Keratinocyte (primary cell): ENCODE measurements around the gene PARD3. TPM values are rescaled to one million over a fixed set of nuclear protein-coding genes. Genes with fewer than 3 reads are reported as not detected.

ENCODE experiments used
- DNase-seq: peaks from one replicate; pipeline ENCODE4 v3.0.0-alpha.2; 2011; ENCODE audit warnings: low read depth, missing footprints, low spot score
- FAIRE-seq: peaks from 2 replicates; lab custom pipeline; 2011; peaks lifted over from hg19 to GRCh38; lab: Jason Lieb, UNC
- H2AFZ ChIP-seq: 2 replicates; pipeline ENCODE4 v1.6.0; 2012; ENCODE audit warnings: low read length, control low read depth, inconsistent platforms; ENCODE audit not compliant: control insufficient read depth
- H3K27ac ChIP-seq: 2 replicates; pipeline ENCODE4 v1.5.1; 2011; ENCODE audit warnings: low read length; ENCODE audit not compliant: control insufficient read depth, insufficient read depth
- H3K27me3 ChIP-seq: 3 replicates; pipeline ENCODE4 v1.6.0; 2011; ENCODE audit warnings: low read length; ENCODE audit not compliant: control insufficient read depth, insufficient read depth; ENCODE audit errors: extremely low read depth
- H3K36me3 ChIP-seq, 2 experiments: 2 replicates in 1 of 2; 3 replicates in 1 of 2; pipeline ENCODE4 v1.5.1; 2011; ENCODE audit warnings: low read length in 2 of 2, mild to moderate bottlenecking in 1 of 2; ENCODE audit not compliant: control insufficient read depth in 2 of 2, insufficient read depth in 2 of 2; ENCODE audit errors: extremely low read depth in 1 of 2
- H3K4me1 ChIP-seq: 3 replicates; pipeline ENCODE4 v1.5.1; 2011; ENCODE audit warnings: low read length; ENCODE audit not compliant: control insufficient read depth, insufficient read depth; ENCODE audit errors: extremely low read depth
- H3K4me2 ChIP-seq: 3 replicates; pipeline ENCODE4 v1.6.0; 2011; ENCODE audit warnings: low read depth, low read length; ENCODE audit not compliant: control insufficient read depth, insufficient read depth; ENCODE audit errors: extremely low read depth
- H3K4me3 ChIP-seq, 3 experiments: fragments of 200-600 bp in 1 of 3; sonication (generic) in 1 of 3; 2 replicates in 2 of 3; 3 replicates in 1 of 3; pipeline ENCODE4 v1.5.1; 2011 to 2016; ENCODE audit warnings: low read length in 3 of 3, mild to moderate bottlenecking in 3 of 3, control low read depth in 2 of 3, inconsistent platforms in 1 of 3, low read depth in 1 of 3, mixed read lengths in 1 of 3, mixed run types in 1 of 3, moderate library complexity in 1 of 3; ENCODE audit not compliant: control insufficient read depth in 2 of 3, insufficient read depth in 2 of 3; ENCODE audit errors: extremely low read depth in 1 of 3
- H3K79me2 ChIP-seq: 2 replicates; pipeline ENCODE4 v1.6.0; 2012; ENCODE audit warnings: low read length; ENCODE audit not compliant: control insufficient read depth, insufficient read depth
- H3K9ac ChIP-seq: 3 replicates; pipeline ENCODE4 v1.6.0; 2011; ENCODE audit warnings: low read length; ENCODE audit not compliant: control insufficient read depth, insufficient read depth; ENCODE audit errors: extremely low read depth
- H3K9me1 ChIP-seq: 3 replicates; pipeline ENCODE4 v1.6.0; 2011; ENCODE audit warnings: low read length; ENCODE audit not compliant: control insufficient read depth, insufficient read depth; ENCODE audit errors: extremely low read depth
- H3K9me3 ChIP-seq: 2 replicates; pipeline ENCODE4 v1.5.1; 2012; ENCODE audit warnings: low read depth, low read length; ENCODE audit not compliant: control insufficient read depth
- H4K20me1 ChIP-seq: 3 replicates; pipeline ENCODE4 v1.6.0; 2011; ENCODE audit warnings: low read length; ENCODE audit not compliant: control insufficient read depth, insufficient read depth; ENCODE audit errors: extremely low read depth
- EZH2 ChIP-seq: IDR thresholded peaks from one replicate; pipeline ENCODE4 v1.6.1; 2012; ENCODE audit warnings: inconsistent platforms, mild to moderate bottlenecking, low read length, moderate library complexity
- dilution Hi-C: fragments of 300-500 bp; cut with MboI; formaldehyde crosslinking; loops from one replicate; pipeline ENCODE4 v1.7.0; 2020; ENCODE audit warnings: low sequenced_read_pairs; ENCODE audit not compliant: extremely low pct_ligation_motif_present
- polyA plus RNA-seq, 5 experiments: library from polyadenylated mRNA; depleted of rRNA in 3 of 5; stranded (reverse) in 3 of 5; stranded (forward) in 1 of 5; unstranded in 1 of 5; fragments of >200 nt; gene quantifications; 1 replicate in 1 of 5; 2 replicates in 3 of 5; 3 replicates in 1 of 5; pipeline versions ENCODE4 v1.2.1 to v1.2.3, GENCODE V29; 2011 to 2012; ENCODE audit warnings: missing spikeins in 2 of 5, low read depth in 1 of 5, low replicate concordance in 1 of 5
- TF ChIP-seq, protein P1 (sequence below), 3 experiments: IDR thresholded peaks in 1 of 3; conservative IDR thresholded peaks in 1 of 3; optimal IDR thresholded peaks in 1 of 3; 2 replicates in 2 of 3; 3 replicates in 1 of 3; pipeline versions ENCODE3 to v1.5.1; 2011; ENCODE audit warnings: low read length in 3 of 3, mild to moderate bottlenecking in 3 of 3, moderate library complexity in 2 of 3, control low read depth in 1 of 3, inconsistent platforms in 1 of 3; ENCODE audit not compliant: insufficient read depth in 2 of 3; ENCODE audit errors: extremely low read depth in 1 of 3

Gene PARD3
- polyA plus RNA-seq, 1 donor (not counting 4 experiments of a cell fraction or from before 2014, with no cell fraction given), result 46.4 TPM

- dilution Hi-C loops, result no loop called here
These were observed 99.4 kb downstream of the PARD3 start for GRCh38 chr10:34715511-34716187.

DNA sequence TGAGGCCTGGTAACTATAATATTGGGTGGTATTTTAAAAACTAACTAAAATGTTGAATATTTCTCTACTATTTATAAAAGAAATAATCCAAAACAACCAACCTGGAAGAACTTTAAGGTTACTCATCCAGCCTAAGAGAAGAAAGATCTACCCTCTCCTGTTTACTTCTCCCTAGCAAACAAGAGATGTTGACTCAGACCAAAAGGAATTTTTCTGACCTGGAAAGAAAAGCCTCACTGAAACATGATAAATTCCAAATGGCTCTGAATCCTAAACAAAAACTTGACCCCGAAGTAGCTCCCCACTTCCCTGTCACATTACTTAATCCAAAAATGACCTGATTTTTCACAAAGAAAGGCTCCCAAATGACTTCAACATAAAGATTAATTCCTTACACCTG lies 101.2 kb downstream of the PARD3 start:
- Histone ChIP-seq H3K4me1 (peaks cover 31% of the 10 kb centered on the region), H3K9me1 (peaks cover 7% of the 10 kb centered on the region), H3K27ac (peak overlapping the region; percentile 25), H4K20me1 (no peaks in the 10 kb centered on the region), H3K36me3 (no peaks in the 10 kb centered on the region), H3K9ac (no peak overlapping the region), H3K79me2 (peaks cover 69% of the 10 kb centered on the region), H3K4me3 (no peak overlapping the region), H3K4me2 (peak overlapping the region; percentile 24), H3K27me3 (no peaks in the 10 kb centered on the region), H3K9me3 (no peaks in the 10 kb centered on the region), H2AFZ (no peak overlapping the region)
- TF ChIP-seq, protein P1, sequence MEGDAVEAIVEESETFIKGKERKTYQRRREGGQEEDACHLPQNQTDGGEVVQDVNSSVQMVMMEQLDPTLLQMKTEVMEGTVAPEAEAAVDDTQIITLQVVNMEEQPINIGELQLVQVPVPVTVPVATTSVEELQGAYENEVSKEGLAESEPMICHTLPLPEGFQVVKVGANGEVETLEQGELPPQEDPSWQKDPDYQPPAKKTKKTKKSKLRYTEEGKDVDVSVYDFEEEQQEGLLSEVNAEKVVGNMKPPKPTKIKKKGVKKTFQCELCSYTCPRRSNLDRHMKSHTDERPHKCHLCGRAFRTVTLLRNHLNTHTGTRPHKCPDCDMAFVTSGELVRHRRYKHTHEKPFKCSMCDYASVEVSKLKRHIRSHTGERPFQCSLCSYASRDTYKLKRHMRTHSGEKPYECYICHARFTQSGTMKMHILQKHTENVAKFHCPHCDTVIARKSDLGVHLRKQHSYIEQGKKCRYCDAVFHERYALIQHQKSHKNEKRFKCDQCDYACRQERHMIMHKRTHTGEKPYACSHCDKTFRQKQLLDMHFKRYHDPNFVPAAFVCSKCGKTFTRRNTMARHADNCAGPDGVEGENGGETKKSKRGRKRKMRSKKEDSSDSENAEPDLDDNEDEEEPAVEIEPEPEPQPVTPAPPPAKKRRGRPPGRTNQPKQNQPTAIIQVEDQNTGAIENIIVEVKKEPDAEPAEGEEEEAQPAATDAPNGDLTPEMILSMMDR (optimal IDR thresholded peaks at IDR 0.05 in 1 of 3, IDR thresholded peaks at IDR 0.05 in 1 of 3, conservative IDR thresholded peaks at IDR 0.05 in 1 of 3; ENCODE audit: extremely low read depth in 1 of 3, insufficient read depth in 2 of 3, low read length in 3 of 3), result no peak
- no peak for TF ChIP-seq EZH2
- DNase-seq (no peak), FAIRE-seq (peak; percentile 23)
- dilution Hi-C loops, result no loop called here

More at GRCh38 chr10:34715511-34716187, 99.4 kb downstream of the PARD3 start:
- Histone ChIP-seq H3K4me1 (peaks cover 44% of the 10 kb centered on the region), H3K79me2 (peaks cover 67% of the 10 kb centered on the region), H3K36me3 (no peaks in the 10 kb centered on the region), H3K27ac (no peak overlapping the region), H3K4me2 (no peak overlapping the region), H4K20me1 (no peaks in the 10 kb centered on the region), H3K27me3 (no peaks in the 10 kb centered on the region), H3K9ac (no peak overlapping the region), H2AFZ (no peak overlapping the region), H3K9me3 (no peaks in the 10 kb centered on the region), H3K9me1 (peaks cover 5% of the 10 kb centered on the region), H3K4me3 (no peak overlapping the region)
- TF ChIP-seq, protein P1 (optimal IDR thresholded peaks at IDR 0.05 in 1 of 3, IDR thresholded peaks at IDR 0.05 in 1 of 3, conservative IDR thresholded peaks at IDR 0.05 in 1 of 3; ENCODE audit: extremely low read depth in 1 of 3, insufficient read depth in 2 of 3, low read length in 3 of 3), result no peak
- TF ChIP-seq EZH2, result no peak
- DNase-seq (no peak), FAIRE-seq (no peak)
